Fibroblast of lung (primary cell): ENCODE measurements around the gene TMPRSS3. TPM values are rescaled to one million over a fixed set of nuclear protein-coding genes. Genes with fewer than 3 reads are reported as not detected.

ENCODE experiments used
- DNase-seq, 2 donors: peaks; one replicate each; pipeline versions ENCODE4 v3.0.0 to v3.0.0-alpha.2; 2010; ENCODE audit warnings: low read depth in 2 of 2
- H2AFZ ChIP-seq: 2 replicates; pipeline ENCODE4 v1.5.1; 2012; ENCODE audit warnings: low read length, control low read depth, inconsistent platforms
- H3K27ac ChIP-seq: 2 replicates; pipeline ENCODE4 v1.5.1; 2011; ENCODE audit warnings: low read length, control low read depth; ENCODE audit not compliant: insufficient read depth
- H3K27me3 ChIP-seq: 2 replicates; pipeline ENCODE4 v1.5.1; 2011; ENCODE audit warnings: mild to moderate bottlenecking, low read length; ENCODE audit not compliant: control insufficient read depth, insufficient read depth
- H3K36me3 ChIP-seq: 2 replicates; pipeline ENCODE4 v1.5.1; 2011; ENCODE audit warnings: low read length; ENCODE audit not compliant: control insufficient read depth, insufficient read depth
- H3K4me1 ChIP-seq: 2 replicates; pipeline ENCODE4 v1.5.1; 2011; ENCODE audit warnings: low read length; ENCODE audit not compliant: control insufficient read depth, insufficient read depth; ENCODE audit errors: extremely low read depth
- H3K4me2 ChIP-seq: 2 replicates; pipeline ENCODE4 v1.5.1; 2011; ENCODE audit warnings: low read length, control low read depth; ENCODE audit not compliant: insufficient read depth; ENCODE audit errors: extremely low read depth
- H3K4me3 ChIP-seq, 4 experiments: fragments of 200-600 bp in 1 of 4; sonication (generic) in 1 of 4; replicated peaks in 1 of 4; 2 replicates each; pipeline ENCODE4 v1.5.1; 2011 to 2016; ENCODE audit warnings: low read length in 4 of 4, low read depth in 3 of 4, mild to moderate bottlenecking in 3 of 4, control low read depth in 2 of 4, inconsistent platforms in 1 of 4, mixed read lengths in 1 of 4; ENCODE audit not compliant: insufficient read depth in 1 of 4; ENCODE audit errors: control extremely low read depth in 1 of 4
- H3K79me2 ChIP-seq: 2 replicates; pipeline ENCODE4 v1.5.1; 2012; ENCODE audit warnings: mild to moderate bottlenecking, low read length, inconsistent platforms; ENCODE audit not compliant: control insufficient read depth, insufficient read depth
- H3K9ac ChIP-seq: 2 replicates; pipeline ENCODE4 v1.5.1; 2011; ENCODE audit warnings: mild to moderate bottlenecking, low read length, control low read depth; ENCODE audit not compliant: insufficient read depth
- H3K9me3 ChIP-seq: 2 replicates; pipeline ENCODE4 v1.5.1; 2012; ENCODE audit warnings: low read depth, low read length; ENCODE audit not compliant: control insufficient read depth, insufficient read depth
- H4K20me1 ChIP-seq: 2 replicates; pipeline ENCODE4 v1.5.1; 2011; ENCODE audit warnings: low read length; ENCODE audit not compliant: control insufficient read depth, insufficient read depth; ENCODE audit errors: extremely low read depth
- CTCF ChIP-seq, 2 donors: IDR thresholded peaks in 1 of 2; conservative IDR thresholded peaks in 1 of 2; 1 replicate in 1 of 2; 2 replicates in 1 of 2; pipeline ENCODE4 v1.5.1; 2011 to 2012; ENCODE audit warnings: low read length in 2 of 2, control low read depth in 1 of 2, inconsistent platforms in 1 of 2, low read depth in 1 of 2, mild to moderate bottlenecking in 1 of 2
- EZH2 ChIP-seq: IDR thresholded peaks from 2 replicates; pipeline ENCODE4 v1.5.1; 2012; ENCODE audit warnings: low read length, control low read depth, mild to moderate bottlenecking; ENCODE audit errors: missing control alignments
- polyA plus RNA-seq, 2 donors: library from polyadenylated mRNA; depleted of rRNA in 1 of 2; stranded (reverse) in 1 of 2; unstranded in 1 of 2; fragments of >200 nt; gene quantifications; 2 replicates each; pipeline ENCODE4 v1.2.1, GENCODE V29; 2011 to 2012; ENCODE audit warnings: missing spikeins in 1 of 2
- total RNA-seq: library from RNA; depleted of rRNA; stranded (reverse); fragments of >200 nt; gene quantifications from 2 replicates; pipeline ENCODE4 v1.2.1, GENCODE V29; 2014

TMPRSS3 gene
- total and polyA plus RNA-seq, 2 donors (not counting 1 experiment from before 2014, with no cell fraction given), result not detected

DNA sequence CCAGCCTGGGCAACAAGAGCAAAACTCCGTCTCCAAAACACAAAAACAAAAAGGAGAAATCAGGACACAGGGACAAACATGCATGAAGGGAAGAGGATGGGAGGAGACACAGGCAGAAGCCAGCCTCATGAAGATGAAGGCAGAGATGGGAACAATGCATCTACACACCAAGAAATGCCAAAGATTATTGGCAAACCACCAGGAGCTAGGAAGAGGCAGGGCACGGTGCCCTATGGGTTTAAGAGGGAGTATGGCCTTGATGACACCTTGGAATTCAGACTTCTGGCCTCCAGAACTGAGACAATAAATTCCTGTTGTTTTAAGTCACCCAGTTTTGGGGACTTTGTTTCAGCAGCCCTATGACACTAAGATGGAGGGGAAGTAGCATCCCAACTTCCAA lies 5.2 kb downstream of the TMPRSS3 start:
- H3K9ac ChIP-seq, result no peak overlapping the region
- no peaks in the 10 kb centered on the region for H3K4me1 ChIP-seq
- TF ChIP-seq CTCF (conservative IDR thresholded peaks at IDR 0.05 in 1 of 2, IDR thresholded peaks at IDR 0.05 in 1 of 2; ENCODE audit: low read depth in 1 of 2, low read length in 2 of 2) (no peak), EZH2 (no peak)
- no peak overlapping the region for H3K27ac ChIP-seq
- H3K4me3 ChIP-seq, result no peak overlapping the region
- no peak overlapping the region for H2AFZ ChIP-seq
- DNase-seq, result no peak
- no peaks in the 10 kb centered on the region for H3K9me3 ChIP-seq
- no peaks in the 10 kb centered on the region for H4K20me1 ChIP-seq
- no peaks in the 10 kb centered on the region for H3K79me2 ChIP-seq
- no peaks in the 10 kb centered on the region for H3K27me3 ChIP-seq
- H3K36me3 ChIP-seq, result no peaks in the 10 kb centered on the region
- H3K4me2 ChIP-seq, result no peak overlapping the region

DNA sequence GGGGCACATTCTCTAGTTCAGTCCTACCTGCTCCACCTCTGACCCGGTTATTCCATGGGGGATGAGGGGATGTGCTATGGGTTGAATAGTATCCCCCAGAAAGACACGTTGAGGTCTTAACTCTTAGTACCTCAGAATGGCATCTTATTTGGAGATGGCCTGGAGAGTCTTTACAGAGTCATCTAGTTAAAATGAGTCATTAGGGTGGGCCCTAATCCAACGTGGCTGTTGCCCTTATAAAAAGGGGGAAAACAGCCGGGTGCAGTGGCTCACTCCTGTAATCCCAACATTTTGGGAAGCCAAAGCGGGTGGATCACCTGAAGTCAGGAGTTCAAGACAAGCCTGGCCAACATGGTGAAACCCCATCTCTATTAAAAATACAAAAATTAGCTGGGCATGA lies 5.7 kb downstream of the TMPRSS3 start:
- Histone ChIP-seq H3K36me3 (no peaks in the 10 kb centered on the region), H3K4me3 (no peak overlapping the region), H3K4me2 (no peak overlapping the region), H4K20me1 (no peaks in the 10 kb centered on the region), H3K27ac (no peak overlapping the region), H3K9ac (no peak overlapping the region), H3K9me3 (no peaks in the 10 kb centered on the region), H2AFZ (no peak overlapping the region), H3K4me1 (no peaks in the 10 kb centered on the region), H3K27me3 (no peaks in the 10 kb centered on the region), H3K79me2 (no peaks in the 10 kb centered on the region)
- TF ChIP-seq EZH2 (no peak), CTCF (conservative IDR thresholded peaks at IDR 0.05 in 1 of 2, IDR thresholded peaks at IDR 0.05 in 1 of 2; ENCODE audit: low read depth in 1 of 2, low read length in 2 of 2) (no peak)
- no peak for DNase-seq

GRCh38 chr21:42389449-42389835 lies 6.4 kb downstream of the TMPRSS3 start:
- Histone ChIP-seq H3K79me2 (no peaks in the 10 kb centered on the region), H3K4me1 (no peaks in the 10 kb centered on the region), H2AFZ (no peak overlapping the region), H3K9ac (no peak overlapping the region), H3K9me3 (no peaks in the 10 kb centered on the region), H3K27ac (no peak overlapping the region), H3K27me3 (no peaks in the 10 kb centered on the region), H3K36me3 (no peaks in the 10 kb centered on the region), H3K4me3 (no peak overlapping the region), H4K20me1 (no peaks in the 10 kb centered on the region), H3K4me2 (no peak overlapping the region)
- no peak for DNase-seq
- TF ChIP-seq EZH2 (no peak), CTCF (conservative IDR thresholded peaks at IDR 0.05 in 1 of 2, IDR thresholded peaks at IDR 0.05 in 1 of 2; ENCODE audit: low read depth in 1 of 2, low read length in 2 of 2) (no peak)
